Skeletal muscle satellite cell (primary cell): ENCODE measurements around the gene ASTN2.

Experiments
- H3K27me3 ChIP-seq: 2 replicates; pipeline ENCODE4 v1.7.0; 2013; ENCODE audit warnings: low read length; ENCODE audit not compliant: control insufficient read depth, insufficient read depth
- H3K36me3 ChIP-seq: 2 replicates; pipeline ENCODE4 v1.7.0; 2013; ENCODE audit warnings: mild to moderate bottlenecking, control low read depth, low read length; ENCODE audit not compliant: insufficient read depth
- H3K4me1 ChIP-seq: 2 replicates; pipeline ENCODE4 v1.7.0; 2013; ENCODE audit warnings: low read length; ENCODE audit not compliant: control insufficient read depth, insufficient read depth
- H3K4me2 ChIP-seq: 2 replicates; pipeline ENCODE4 v1.7.0; 2013; ENCODE audit warnings: mild to moderate bottlenecking, low read length
- H3K4me3 ChIP-seq: 2 replicates; pipeline ENCODE4 v1.7.0; 2013; ENCODE audit warnings: low read length
- H3K9ac ChIP-seq: 2 replicates; pipeline ENCODE4 v1.7.0; 2013; ENCODE audit warnings: mild to moderate bottlenecking, low read depth, low read length, moderate library complexity
- H3K9me3 ChIP-seq: replicated peaks from 2 replicates; pipeline ENCODE4 v1.7.0; 2013; ENCODE audit warnings: mild to moderate bottlenecking, control low read depth, low read length

The ASTN2 gene

DNA sequence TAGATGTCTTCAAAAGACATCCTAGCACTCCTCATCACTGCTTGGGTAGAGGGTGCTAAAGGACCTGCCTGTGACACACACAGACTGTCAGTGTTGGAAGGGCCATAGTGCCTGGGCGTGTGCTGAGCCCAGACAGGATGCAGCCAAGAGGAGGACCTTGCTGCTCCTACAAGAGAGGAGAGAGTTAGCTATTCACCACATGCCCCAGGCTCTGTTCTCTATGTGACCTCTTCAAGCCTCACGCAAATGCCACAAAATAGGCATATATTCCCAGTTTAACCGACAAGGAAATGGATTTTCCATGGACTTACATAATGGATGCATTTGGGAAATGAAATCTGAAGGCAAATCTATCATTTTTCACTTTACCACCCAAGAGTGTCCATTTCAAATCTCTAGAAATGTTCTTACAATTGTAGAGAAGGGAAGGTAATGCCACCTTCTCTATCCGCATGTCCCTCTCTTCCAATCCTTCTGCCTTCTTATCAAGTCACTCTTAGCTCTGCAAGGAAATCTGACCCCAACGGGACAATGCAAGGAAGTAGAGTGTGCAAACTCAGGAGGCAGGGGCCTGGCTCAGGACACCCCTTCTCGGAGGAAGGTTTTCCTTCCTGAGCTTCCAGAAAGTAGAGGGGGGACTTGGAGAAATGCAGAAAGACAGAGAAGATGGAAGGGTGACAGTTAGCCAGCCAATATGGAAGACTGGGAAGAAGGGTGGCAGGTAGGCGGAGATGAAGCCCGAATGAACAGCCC lies 678.3 kb downstream of the ASTN2 start:
- Histone ChIP-seq H3K4me1 (peaks cover 2% of the 10 kb centered on the region), H3K4me3 (no peak overlapping the region), H3K4me2 (no peak overlapping the region), H3K9ac (no peak overlapping the region), H3K36me3 (no peaks in the 10 kb centered on the region), H3K27me3 (peaks cover 13% of the 10 kb centered on the region), H3K9me3 (no peaks in the 10 kb centered on the region)

GRCh38 chr9:116733010-116733641 lies 681.7 kb downstream of the ASTN2 start:
- Histone ChIP-seq H3K4me1 (peaks cover 2% of the 10 kb centered on the region), H3K4me3 (no peak overlapping the region), H3K27me3 (peaks cover 13% of the 10 kb centered on the region), H3K36me3 (no peaks in the 10 kb centered on the region), H3K4me2 (no peak overlapping the region), H3K9me3 (no peaks in the 10 kb centered on the region), H3K9ac (no peak overlapping the region)

- Histone ChIP-seq H3K4me3 (no peak overlapping the region), H3K27me3 (peaks cover 3% of the 10 kb centered on the region), H3K4me2 (no peak overlapping the region)
Measured at GRCh38 chr9:116726602-116727001, 688.3 kb downstream of the ASTN2 start.

GRCh38 chr9:116724123-116724522 lies 690.7 kb downstream of the ASTN2 start:
- Histone ChIP-seq H3K9ac (no peak overlapping the region), H3K4me2 (no peak overlapping the region), H3K9me3 (no peaks in the 10 kb centered on the region), H3K4me1 (no peaks in the 10 kb centered on the region), H3K27me3 (peaks cover 3% of the 10 kb centered on the region), H3K4me3 (no peak overlapping the region), H3K36me3 (no peaks in the 10 kb centered on the region)

More at GRCh38 chr9:116726602-116727001, 688.3 kb downstream of the ASTN2 start:
- H3K9me3 ChIP-seq: no peaks in the 10 kb centered on the region
- H3K36me3 ChIP-seq: no peaks in the 10 kb centered on the region
- H3K9ac ChIP-seq: no peak overlapping the region
- H3K4me1 ChIP-seq: no peaks in the 10 kb centered on the region

DNA sequence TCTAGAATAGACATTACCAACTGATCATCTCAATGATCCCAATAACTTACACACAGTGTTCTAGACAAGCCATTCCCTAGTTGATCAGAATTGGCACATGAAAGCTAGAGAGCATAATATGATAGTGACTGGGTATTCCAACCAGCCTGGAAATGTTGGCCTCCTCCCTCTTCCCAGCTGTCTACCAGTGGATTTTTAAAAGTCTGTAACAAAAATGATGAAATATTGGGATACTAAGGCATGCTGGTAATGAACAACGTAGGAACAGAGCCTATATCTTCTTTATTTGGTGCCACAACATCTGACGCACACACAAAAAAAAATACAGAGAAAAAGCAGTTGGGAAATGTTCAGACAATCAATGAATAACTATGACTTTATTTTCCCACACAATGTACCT lies 692.9 kb downstream of the ASTN2 start:
- no peaks in the 10 kb centered on the region for H3K36me3 ChIP-seq
- no peak overlapping the region for H3K9ac ChIP-seq
- H3K9me3 ChIP-seq: no peaks in the 10 kb centered on the region
- no peak overlapping the region for H3K4me3 ChIP-seq
- no peaks in the 10 kb centered on the region for H3K4me1 ChIP-seq
- H3K27me3 ChIP-seq: peaks cover 3% of the 10 kb centered on the region
- H3K4me2 ChIP-seq: no peak overlapping the region

DNA sequence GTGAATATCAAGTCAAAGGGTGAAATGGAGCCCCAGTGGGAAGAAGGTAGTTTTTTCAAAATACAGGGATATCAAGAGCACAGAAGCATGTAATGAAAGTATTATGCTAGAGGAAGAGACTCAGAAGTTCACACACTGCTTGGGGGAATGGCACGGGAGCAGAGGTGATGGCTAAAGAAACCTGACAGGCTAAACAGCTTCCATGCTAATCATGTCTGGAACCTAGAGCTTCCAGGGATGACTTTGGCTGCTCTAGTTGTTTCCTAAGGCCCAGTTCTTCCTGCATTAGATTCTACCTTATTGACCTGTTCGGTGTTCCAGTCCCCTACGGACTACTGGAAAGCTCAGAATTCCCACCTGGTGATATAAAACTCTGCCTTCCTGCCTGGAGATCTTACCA lies 693.4 kb downstream of the ASTN2 start:
- Histone ChIP-seq H3K4me1 (no peaks in the 10 kb centered on the region), H3K4me3 (no peak overlapping the region), H3K4me2 (no peak overlapping the region), H3K36me3 (no peaks in the 10 kb centered on the region), H3K9ac (no peak overlapping the region), H3K27me3 (peaks cover 3% of the 10 kb centered on the region), H3K9me3 (no peaks in the 10 kb centered on the region)

DNA sequence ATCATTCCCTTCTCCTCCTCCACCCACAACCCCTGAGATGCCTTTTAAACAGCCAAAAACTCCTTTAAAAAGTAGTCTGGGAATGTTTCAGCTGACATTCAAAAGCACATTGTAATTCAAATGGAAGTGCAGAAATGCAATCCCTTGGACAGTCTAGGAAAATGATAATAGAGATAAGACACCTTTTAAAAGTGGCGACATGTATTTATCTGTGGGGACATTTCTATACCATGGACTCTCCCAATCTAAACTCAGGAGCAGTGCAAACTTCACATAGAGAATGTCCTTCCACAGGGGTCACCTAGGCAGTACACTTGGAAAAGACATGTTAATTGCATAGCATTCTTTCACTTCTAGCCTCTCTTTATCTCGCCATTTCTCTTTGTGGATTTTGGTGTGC lies 694.7 kb downstream of the ASTN2 start:
- Histone ChIP-seq H3K4me1 (no peaks in the 10 kb centered on the region), H3K27me3 (peaks cover under 1% of the 10 kb centered on the region)

GRCh38 chr9:116718111-116718510 lies 696.7 kb downstream of the ASTN2 start:
- no peaks in the 10 kb centered on the region for H3K27me3 ChIP-seq
- H3K9me3 ChIP-seq: no peaks in the 10 kb centered on the region
- no peaks in the 10 kb centered on the region for H3K4me1 ChIP-seq
- no peaks in the 10 kb centered on the region for H3K36me3 ChIP-seq
- no peak overlapping the region for H3K4me2 ChIP-seq
- no peak overlapping the region for H3K4me3 ChIP-seq
- no peak overlapping the region for H3K9ac ChIP-seq

More for the DNA sequence above, 694.7 kb downstream of the ASTN2 start:
- no peak overlapping the region for H3K9ac ChIP-seq
- H3K36me3 ChIP-seq: no peaks in the 10 kb centered on the region
- H3K4me2 ChIP-seq: no peak overlapping the region
- no peaks in the 10 kb centered on the region for H3K9me3 ChIP-seq
- no peak overlapping the region for H3K4me3 ChIP-seq

DNA sequence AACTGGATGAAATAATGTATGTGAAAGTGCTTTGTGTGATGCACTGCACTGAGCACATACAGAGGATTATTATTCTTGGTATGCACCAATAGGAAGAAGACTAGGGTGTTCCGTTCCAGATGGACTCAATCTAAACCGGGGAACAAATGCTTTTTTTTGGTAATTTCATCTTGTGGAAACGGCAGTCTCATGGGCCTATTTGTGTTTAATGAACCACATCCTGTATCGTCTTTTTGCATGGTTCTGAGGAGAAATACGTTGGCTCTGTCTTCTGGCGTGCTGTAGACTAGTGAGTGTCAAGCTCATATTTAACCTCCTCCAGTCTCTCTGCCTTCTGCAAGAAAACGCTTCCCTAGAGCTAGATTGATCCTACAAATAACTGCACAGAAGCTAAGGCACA lies 697.7 kb downstream of the ASTN2 start:
- Histone ChIP-seq H3K4me1 (no peaks in the 10 kb centered on the region), H3K9ac (no peak overlapping the region), H3K9me3 (no peaks in the 10 kb centered on the region), H3K36me3 (no peaks in the 10 kb centered on the region), H3K27me3 (no peaks in the 10 kb centered on the region), H3K4me3 (no peak overlapping the region), H3K4me2 (no peak overlapping the region)

GRCh38 chr9:116716438-116716837 lies 698.4 kb downstream of the ASTN2 start:
- Histone ChIP-seq H3K4me2 (no peak overlapping the region), H3K4me1 (no peaks in the 10 kb centered on the region), H3K36me3 (no peaks in the 10 kb centered on the region), H3K9me3 (no peaks in the 10 kb centered on the region), H3K9ac (no peak overlapping the region), H3K4me3 (no peak overlapping the region), H3K27me3 (no peaks in the 10 kb centered on the region)

- Histone ChIP-seq H3K4me2 (no peak overlapping the region), H3K4me1 (no peaks in the 10 kb centered on the region), H3K9me3 (no peaks in the 10 kb centered on the region), H3K36me3 (no peaks in the 10 kb centered on the region), H3K9ac (no peak overlapping the region), H3K4me3 (no peak overlapping the region), H3K27me3 (no peaks in the 10 kb centered on the region)
Measured at GRCh38 chr9:116715751-116716150, 699.1 kb downstream of the ASTN2 start.

- no peaks in the 10 kb centered on the region for H3K9me3 ChIP-seq
- no peak overlapping the region for H3K9ac ChIP-seq
- no peaks in the 10 kb centered on the region for H3K36me3 ChIP-seq
- H3K27me3 ChIP-seq: no peaks in the 10 kb centered on the region
- no peak overlapping the region for H3K4me3 ChIP-seq
- no peaks in the 10 kb centered on the region for H3K4me1 ChIP-seq
- H3K4me2 ChIP-seq: no peak overlapping the region
Measured at GRCh38 chr9:116713271-116713670, 701.6 kb downstream of the ASTN2 start.
